Activated CD4-positive, alpha-beta T cell treated with anti-CD3 and anti-CD28 coated beads for 48 hours (primary cell): ENCODE measurements around the gene LGALSL.

Experiments
- DNase-seq: peaks from one replicate; pipeline ENCODE4 v3.0.0-alpha.2; 2020

Gene LGALSL

DNA sequence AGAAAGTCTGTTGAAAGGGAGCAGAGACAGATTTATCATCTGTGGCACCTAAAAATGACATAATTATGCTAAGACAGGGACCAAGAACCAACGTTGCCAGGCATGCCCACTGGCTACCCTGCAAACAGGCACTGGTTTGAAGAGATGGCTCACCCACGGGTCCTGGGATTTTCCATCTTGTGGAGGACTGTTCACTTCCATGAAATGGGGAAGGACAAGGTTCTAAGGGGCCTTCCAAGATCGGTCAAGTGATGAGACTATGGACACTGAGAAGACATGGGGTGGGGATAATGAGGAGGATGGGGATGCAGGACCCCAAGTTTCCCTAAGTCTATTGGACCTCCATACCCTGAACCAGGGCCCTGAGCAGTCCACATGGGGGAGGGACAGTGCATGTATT, 18.9 kb downstream of the LGALSL start:
- DNase-seq, result no peak

DNA sequence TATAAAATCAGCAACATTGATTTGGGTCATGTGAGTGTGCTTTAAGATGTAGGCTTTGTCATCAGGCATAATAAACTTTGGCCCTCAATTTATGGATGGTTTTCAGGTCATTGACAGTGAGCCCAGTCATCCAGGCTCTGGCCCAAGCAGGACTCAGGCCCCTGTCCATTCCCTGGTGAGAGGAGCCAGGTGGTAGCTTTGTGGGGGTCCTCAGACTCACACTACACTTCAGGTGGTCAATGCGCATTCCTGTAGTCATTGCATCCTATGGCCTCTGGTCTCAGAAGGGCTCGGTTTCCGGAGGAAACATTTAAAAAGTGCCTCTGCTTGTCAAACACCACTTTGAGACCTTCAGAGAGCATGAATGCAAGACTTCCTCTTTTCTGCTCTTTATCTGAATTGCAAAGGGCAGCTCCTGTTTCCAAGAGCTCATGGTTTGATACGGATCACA, 20.2 kb downstream of the LGALSL start:
- no peak for DNase-seq

- DNase-seq, result no peak
Measured at GRCh38 chr2:64474636-64475035, 20.7 kb downstream of the LGALSL start.

- DNase-seq, result no peak
Measured at GRCh38 chr2:64477037-64477436, 23.1 kb downstream of the LGALSL start.

DNA sequence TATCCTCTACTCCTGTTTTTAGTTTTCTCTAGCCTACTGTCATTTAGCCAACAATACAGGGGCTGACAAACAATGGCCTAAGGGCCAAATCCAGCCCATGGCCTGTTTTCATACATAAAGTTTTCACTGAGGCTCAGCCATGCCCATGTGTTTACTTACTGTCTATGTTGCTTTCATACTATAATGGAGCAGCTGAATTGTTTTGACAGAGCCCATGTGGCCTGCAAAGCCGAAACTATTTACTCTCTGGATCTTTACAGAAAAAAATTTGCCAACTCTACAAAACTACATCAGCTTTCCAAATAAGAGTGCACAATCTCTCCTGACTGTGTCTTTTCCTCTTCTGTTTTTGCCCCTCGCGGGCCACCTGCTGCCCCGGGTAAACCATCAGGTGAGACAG, 24.0 kb downstream of the LGALSL start:
- no peak for DNase-seq

- DNase-seq, result peak; percentile 45
Measured at GRCh38 chr2:64478502-64479230, 24.7 kb downstream of the LGALSL start.

DNA sequence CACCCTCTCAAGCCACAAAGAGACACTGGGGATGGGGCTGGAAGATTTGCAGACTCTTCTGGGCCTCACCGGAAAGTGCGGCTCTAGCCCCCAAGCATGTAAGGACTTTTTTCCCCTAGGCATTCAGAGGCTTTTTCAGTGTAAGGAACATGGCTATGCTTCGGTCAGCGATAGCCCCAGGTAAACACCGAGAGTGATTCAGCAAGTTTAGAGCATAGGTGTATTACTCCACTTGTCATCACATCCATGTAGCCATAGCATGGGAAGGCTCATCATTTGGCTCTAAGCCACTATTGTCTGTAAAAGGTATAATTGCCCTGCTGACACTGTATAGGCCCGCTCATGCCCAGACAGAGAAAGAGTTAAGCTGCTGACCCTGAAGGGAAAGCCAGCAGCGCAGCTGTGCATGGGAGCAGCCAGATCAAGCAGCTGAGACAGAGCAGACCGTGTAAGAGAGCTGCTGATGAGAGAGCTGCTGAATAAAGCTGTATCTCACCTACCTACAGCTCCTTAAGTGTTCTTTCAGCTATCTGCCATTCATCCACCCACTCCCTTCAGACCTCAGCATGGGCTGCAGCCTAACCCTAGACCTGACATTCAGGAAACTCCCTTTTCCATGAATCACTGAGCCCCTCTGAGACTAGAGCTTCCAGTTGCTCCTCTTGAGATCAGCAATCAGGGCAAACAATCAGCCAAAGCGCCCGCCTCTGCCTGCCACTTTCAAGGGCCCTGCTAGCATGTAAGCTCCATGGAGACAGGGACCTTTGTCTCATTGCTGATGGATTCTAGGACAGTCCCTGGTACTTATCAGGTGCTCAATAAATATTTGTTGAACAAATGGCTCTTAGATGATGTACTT, 25.5 kb downstream of the LGALSL start:
- no peak for DNase-seq

DNA sequence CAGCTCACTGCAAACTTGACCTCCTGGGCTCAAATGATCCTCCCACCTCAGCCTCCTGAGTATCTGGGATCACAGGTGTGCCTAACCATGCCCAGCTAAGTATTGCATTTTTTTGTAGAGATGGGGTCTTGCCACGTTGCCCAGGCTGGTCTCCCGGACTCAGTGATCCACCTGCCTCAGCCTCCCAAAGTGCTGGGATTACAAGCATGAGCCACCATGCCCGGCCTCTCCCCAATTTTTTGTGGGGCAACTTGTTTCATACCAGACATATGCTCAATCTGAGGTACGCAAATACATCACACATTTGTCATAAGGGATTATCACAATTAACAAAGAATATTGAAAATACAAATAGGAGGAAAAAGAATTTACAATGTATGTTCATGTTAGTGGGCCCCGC, 27.7 kb downstream of the LGALSL start:
- no peak for DNase-seq

GRCh38 chr2:64482243-64482642, 28.3 kb downstream of the LGALSL start:
- no peak for DNase-seq

DNA sequence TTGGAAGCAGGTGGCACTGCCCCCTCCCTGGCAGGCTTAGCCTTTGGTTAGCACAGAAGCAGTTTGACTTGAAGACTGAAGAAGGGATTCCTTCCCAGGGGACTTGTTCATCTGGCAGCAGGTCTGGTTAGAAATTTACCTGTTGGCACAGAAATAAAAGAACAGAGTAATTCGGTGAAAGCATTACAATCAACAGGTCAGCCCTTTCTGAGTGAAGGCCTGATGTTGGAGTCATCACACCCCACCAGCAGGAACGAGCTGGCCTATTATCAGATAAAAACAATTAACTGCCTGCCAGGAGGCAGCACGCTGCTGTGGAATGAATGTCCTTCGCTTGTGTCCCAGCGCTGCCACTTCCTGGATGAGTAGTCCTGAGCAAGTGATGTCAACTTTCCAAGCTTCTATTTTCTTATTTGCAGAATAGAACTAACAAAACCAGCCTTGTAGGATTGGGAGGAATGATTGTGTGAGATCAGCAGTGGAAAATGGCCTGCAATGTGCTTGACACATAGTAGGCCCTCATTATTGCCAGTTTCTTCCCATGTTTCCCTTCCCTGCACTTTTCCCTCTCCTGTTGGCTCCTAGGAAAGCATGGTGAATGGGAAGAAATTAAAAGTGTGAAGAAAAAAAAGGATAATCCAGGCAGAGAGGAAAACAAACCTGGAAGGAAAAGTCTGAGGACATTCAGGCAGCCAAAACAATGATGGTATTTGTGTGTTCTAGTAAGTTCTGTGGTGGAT, 29.0 kb downstream of the LGALSL start:
- no peak for DNase-seq

GRCh38 chr2:64485331-64485730, 31.4 kb downstream of the LGALSL start:
- DNase-seq, result no peak

DNA sequence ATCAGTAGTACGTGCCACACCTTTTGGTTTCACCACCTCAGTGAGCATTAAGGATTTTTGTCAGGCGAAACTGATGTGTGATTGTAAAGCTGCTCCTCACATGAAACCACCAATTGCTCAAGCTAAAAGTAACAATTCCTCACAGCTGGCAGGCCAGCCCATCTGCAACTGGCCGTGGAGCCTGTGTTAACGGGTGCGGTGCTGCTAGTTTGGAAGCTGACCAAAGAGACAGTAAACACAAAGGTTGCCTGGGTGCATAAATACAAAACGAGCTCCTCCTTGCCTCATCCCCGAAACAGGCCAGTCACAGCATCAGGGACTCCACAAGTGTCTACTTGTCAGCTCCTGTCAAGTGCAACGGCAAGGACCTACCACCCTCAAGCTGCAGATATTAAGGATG, 32.0 kb downstream of the LGALSL start:
- DNase-seq, result no peak

GRCh38 chr2:64487256-64488049, 33.5 kb downstream of the LGALSL start:
- DNase-seq, result no peak

DNA sequence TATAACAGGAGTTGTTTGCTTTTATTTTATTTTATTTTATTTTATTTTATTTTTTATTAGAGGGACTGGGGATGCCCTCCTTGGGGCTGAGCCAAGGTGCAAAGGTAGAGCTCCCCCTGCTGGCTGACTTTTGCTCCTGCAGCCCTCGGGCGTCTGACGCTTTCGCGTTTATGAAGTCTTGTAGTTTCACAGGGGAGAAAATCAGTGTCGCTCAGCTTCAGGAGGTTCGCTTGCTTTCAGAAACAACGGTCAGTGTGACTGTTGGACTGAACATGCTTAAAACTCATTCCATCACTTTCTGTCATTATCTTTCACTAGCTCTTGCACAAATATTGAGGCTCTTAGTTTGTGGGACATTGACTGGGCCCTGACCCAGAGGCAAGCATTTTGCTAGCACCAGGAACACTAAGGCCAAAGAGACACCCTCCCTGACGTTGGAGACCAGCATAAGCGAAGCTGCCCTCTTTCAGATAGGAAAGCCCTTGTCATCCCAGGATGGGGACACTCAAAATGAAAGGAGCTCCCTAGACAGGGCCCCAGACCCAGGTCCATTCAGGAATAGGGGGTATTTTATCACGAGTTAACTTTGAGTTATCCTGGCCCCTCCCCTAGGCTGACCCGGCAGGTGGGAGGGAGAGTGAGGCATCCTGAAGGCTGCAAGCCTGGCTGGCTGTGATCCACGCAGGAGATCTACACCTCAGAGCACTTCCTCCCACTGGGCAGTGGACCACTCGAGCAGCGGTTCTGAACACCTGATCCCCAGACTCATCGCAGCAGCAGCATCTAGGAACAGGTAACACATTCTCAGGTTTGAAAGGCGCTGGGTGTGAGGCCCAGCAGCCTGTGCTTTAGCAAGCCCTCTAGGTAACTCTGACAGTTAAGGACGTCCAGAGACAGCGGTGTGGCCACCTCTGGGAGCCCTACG, 34.4 kb downstream of the LGALSL start:
- DNase-seq, result peak; percentile 88

DNA sequence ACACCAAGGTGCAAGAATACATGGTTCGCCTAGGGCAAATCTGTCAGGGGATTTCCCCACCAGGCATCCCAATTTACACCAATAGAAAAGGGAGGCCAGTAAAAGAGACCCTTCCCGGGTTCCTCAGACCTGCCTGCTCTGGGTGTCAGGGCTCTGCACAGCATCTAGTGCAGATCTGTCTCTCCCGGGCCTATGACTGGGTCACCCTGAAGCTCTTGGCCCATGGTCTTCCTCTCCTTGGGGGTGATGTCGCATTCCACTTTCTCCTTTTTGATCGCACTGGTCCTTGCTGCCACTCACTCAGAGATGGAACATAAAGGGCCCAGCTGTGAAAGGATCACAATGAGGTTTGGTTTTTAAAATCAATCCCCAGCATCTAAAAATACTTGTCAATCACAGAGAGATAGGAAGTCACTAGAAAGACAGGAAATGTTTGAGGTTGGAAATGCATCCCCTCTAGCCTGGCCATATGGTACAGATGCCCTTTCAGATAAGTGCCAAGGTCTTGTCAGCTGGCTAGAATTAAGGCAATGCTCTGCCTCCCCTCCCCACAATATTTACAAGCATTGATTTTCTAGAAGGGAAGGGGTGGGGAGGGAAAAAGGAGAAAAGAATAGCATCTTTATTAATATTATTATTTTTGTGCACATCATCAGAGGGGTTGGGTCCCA, 35.3 kb downstream of the LGALSL start:
- DNase-seq, result no peak

DNA sequence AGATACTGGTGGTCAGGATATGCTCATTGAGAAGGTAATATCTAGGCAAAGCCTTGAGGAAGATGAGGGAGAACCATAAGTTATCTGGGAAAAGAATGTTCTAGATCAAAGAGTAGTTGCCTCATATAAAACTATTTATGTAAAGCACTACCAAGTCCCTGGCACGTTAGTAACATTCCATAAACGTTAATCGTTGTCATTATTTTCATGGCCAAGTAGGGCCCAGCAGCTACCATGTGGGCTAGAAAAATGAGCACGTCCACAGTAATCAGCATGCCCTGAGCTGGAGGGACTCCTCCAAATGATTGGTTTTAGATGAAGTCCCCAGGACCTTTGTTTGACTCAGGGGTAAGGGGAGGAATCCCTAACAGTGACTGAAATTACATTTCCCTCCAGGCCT, 37.5 kb downstream of the LGALSL start:
- no peak for DNase-seq

DNA sequence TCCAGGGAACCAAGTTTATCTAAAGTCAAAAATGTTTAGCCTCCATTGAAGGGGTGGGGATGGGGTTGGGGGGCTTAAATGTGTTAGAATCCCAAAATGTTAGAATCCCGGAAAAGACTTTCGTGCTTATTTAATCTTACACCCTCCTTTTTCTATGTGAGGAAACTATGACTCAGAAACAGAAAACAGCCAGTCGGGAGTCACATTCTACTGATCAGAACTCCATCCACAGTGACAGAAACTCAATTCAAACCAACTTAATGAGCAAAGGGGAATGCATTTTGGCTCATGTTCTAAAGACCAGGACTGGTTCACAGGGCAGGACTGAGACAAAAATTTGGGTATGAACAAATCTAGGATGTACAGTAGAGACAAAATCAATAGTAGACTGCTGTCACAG, 38.3 kb downstream of the LGALSL start:
- DNase-seq, result no peak

DNA sequence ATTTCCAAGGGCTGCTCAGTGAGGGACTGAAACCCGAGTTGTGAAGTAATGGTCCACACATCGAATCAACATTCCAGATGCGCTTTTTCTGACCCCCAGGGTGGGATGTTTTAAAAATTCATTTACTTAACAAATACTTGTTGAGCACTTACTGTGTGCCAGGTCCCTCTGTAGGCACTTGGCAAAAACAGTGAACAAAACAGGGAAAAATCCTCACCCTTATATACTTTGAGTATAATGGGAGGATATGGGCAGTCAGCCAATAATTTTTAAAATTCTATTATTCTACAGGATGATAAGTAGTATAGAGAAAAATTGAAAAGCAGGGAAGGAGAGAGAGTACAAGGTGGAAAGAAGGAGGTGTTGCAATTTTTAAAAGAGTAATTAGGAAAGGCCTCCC, 38.9 kb downstream of the LGALSL start:
- DNase-seq, result no peak

GRCh38 chr2:64493788-64494187, 39.8 kb downstream of the LGALSL start:
- no peak for DNase-seq

DNA sequence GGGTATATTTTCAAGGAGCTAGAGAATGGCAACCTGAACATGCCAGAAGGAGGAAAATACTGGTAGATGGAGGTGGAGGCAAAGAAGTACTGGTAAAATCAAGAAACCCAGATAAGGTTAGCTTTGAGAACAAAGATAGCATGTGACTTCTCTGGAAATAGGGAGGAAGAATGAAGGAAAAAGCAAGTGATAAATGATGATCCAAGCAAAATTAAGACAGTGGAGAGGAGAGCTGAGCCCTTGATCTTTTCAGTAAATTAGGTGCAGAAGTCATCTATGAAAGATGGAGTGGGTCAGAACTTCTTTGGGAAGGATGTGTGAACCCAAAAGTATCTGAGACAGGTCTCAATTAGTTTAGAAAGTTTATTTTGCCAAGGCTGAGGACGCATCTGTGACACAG, 44.5 kb downstream of the LGALSL start:
- no peak for DNase-seq

- DNase-seq, result no peak
Measured at GRCh38 chr2:64500549-64500948, 46.6 kb downstream of the LGALSL start.
